Spinal cord (tissue), 10 donors: ENCODE measurements around the gene PAQR9. TPM values are rescaled to one million over a fixed set of nuclear protein-coding genes. Genes with fewer than 3 reads are reported as not detected.

Experiments
- DNase-seq, 6 donors: peaks; one replicate each; pipeline versions ENCODE4 v3.0.0 to v3.0.0-alpha.2; 2013 to 2015; ENCODE audit warnings: low spot score in 6 of 6, low read depth in 4 of 6
- H3K27ac ChIP-seq: one replicate; pipeline ENCODE4 v1.5.1; 2013; ENCODE audit warnings: low read depth, low read length, control low read depth
- H3K27me3 ChIP-seq: one replicate; pipeline ENCODE4 v1.6.1; 2013; ENCODE audit warnings: low read length; ENCODE audit not compliant: control insufficient read depth, insufficient read depth
- H3K36me3 ChIP-seq: one replicate; pipeline ENCODE4 v1.6.1; 2013; ENCODE audit warnings: low read length; ENCODE audit not compliant: control insufficient read depth, insufficient read depth
- H3K4me1 ChIP-seq: one replicate; pipeline ENCODE4 v1.6.1; 2013; ENCODE audit warnings: low read length; ENCODE audit not compliant: control insufficient read depth, insufficient read depth
- H3K4me3 ChIP-seq: one replicate; pipeline ENCODE4 v1.5.1; 2013; ENCODE audit warnings: low read depth, low read length, control low read depth
- H3K9me3 ChIP-seq: one replicate; pipeline ENCODE4 v1.6.1; 2013; ENCODE audit warnings: low read length; ENCODE audit not compliant: control insufficient read depth, insufficient read depth
- WGBS: methylation state at CpG from one replicate; pipeline ENCODE4 v1.1.5; 2013; ENCODE audit warnings: missing lambda C conversion rate; ENCODE audit not compliant: insufficient coverage; 5-methylcytosine and 5-hydroxymethylcytosine counted together
- polyA plus RNA-seq, 2 donors: library from polyadenylated mRNA; unstranded; fragments of 120-200 nt; gene quantifications; one replicate each; pipeline ENCODE4 v1.2.1, GENCODE V29; 2013; ENCODE audit not compliant: insufficient read length in 2 of 2
- total RNA-seq, 2 donors: library from RNA; depleted of rRNA in 1 of 2; stranded (reverse); fragments of 120-200 nt in 1 of 2; fragments of >200 nt in 1 of 2; gene quantifications; one replicate each; pipeline versions ENCODE4 v1.2.3 to v1.2.4, GENCODE V29; 2013 to 2014
- donor health status: healthy.

The PAQR9 gene
- total and polyA plus RNA-seq, 4 donors = 0.66 to 5.6 (median 3.3) TPM

DNA sequence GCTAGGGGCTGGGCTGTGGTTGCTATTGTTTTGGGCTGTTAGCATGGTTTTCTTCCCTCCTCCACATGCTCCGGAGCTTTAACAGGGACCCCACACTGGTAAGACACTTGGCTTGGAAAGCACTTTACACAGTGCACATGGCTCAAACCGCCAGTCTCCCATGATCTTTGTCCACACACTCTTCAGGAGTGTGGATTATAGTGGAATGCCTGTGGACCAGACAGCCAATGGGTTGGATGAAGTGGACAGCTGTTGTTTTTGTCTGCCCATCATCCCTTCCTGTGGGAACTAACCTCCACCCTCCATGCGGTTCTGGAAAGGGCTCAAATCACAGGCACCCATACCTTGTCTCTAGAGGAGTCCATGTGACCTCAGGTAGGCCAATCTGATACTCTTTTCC is 10.0 kb downstream of the PAQR9 start:
- Histone ChIP-seq H3K4me3 (no peak overlapping the region), H3K36me3 (no peaks in the 10 kb centered on the region), H3K9me3 (no peaks in the 10 kb centered on the region), H3K27ac (no peak overlapping the region), H3K27me3 (no peaks in the 10 kb centered on the region), H3K4me1 (no peaks in the 10 kb centered on the region)
- DNase-seq = no peak
- WGBS = 100% methylated on average over 1 of the region's 3 CpGs

DNA sequence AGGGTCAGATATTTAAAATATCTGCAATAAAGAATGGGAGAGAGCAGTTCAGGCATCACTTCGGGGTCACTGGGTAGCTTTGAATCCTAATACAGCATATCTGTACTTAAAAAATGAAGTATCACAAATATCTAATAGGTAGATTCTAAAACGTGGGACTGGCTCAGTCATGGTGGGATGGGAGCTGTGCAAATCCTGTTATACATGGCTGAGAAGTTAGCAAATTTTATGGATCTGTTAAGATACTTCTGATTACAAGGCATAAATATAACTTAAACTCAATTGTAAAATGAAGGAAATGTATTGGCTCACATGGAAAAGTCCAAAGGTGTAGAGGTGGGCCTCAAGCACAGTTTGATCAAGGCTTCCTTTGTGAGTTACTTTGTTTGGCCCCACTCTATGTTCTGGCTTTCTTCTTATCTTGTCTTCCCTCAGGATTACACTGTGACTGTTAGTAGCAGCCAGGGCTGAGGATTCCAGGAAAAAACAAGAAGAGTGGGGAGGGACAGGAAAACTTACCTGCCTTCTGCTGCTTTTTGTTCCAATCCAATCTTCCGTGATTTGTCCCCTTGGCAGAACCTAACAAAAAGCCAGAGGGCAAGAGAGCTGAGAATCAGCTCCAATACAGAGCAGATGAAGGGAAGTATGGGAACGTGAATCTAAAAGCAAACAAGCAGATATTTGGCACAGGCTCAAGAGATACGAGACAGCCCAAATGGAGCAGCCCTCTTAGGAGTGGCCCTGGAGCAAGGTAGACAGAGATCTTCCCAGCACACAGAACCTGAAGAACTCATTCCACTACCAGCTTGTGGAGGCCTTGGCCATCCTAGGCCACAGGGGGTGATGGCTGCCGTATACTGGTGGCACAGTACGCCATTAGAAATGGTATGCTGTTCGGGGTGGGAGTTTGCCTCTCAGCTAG is 10.9 kb downstream of the PAQR9 start:
- DNase-seq = no peak
- H3K4me3 ChIP-seq = no peak overlapping the region
- no peak overlapping the region for H3K27ac ChIP-seq
- H3K9me3 ChIP-seq = no peaks in the 10 kb centered on the region
- peaks cover 1% of the 10 kb centered on the region for H3K4me1 ChIP-seq
- no peaks in the 10 kb centered on the region for H3K36me3 ChIP-seq
- 81% methylated on average over 3 of the region's 8 CpGs for WGBS
- H3K27me3 ChIP-seq = peaks cover 3% of the 10 kb centered on the region

DNA sequence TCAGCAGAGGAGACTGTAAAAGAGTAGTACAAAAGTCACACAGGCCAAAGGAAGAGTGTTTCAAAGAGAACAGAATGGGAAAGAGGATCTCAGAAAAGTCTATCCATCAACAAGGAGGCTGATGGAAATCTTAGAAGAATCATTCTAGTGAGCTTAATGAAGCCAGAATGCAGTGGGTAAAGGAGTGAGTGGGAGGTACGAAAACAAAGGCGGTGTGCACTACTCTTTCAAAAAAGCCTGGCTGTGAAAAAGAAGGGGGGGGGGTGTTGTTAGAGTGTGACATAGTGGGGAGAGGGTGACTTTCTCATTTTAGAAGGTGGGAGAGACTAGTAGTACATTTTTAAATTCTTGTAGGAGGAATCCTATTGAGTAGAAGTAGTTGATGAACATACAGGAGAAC is 11.7 kb downstream of the PAQR9 start:
- 47% methylated on average over 2 of the region's 2 CpGs for WGBS
- peaks cover 10% of the 10 kb centered on the region for H3K27me3 ChIP-seq
- H3K4me1 ChIP-seq = peaks cover 6% of the 10 kb centered on the region
- no peaks in the 10 kb centered on the region for H3K9me3 ChIP-seq
- H3K4me3 ChIP-seq = no peak overlapping the region
- no peaks in the 10 kb centered on the region for H3K36me3 ChIP-seq
- H3K27ac ChIP-seq = no peak overlapping the region
- no peak for DNase-seq

DNA sequence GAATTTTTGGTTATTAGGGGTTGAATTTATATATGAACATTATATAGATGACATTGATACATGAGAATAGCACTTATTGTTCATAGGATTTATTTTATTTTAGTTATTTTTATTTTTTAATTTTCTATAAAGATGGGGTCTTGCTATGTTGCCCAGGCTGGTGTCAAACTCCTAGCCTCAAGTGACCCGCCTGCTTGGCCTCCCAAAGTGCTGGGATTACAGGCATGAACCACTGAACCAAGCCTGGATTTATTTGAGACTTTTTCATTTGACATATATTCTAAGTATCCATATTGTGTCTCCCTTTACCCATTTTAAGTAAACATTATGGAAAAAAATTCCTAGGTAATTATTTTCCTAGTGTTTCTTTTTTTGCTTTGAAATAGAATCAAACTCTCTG is 12.5 kb downstream of the PAQR9 start:
- H3K4me1 ChIP-seq = peaks cover 6% of the 10 kb centered on the region
- H3K9me3 ChIP-seq = no peaks in the 10 kb centered on the region
- whole genome bisulfite sequencing = no CpG with 5 or more reads among the region's 1 CpG
- H3K27me3 ChIP-seq = peaks cover 10% of the 10 kb centered on the region
- H3K36me3 ChIP-seq = no peaks in the 10 kb centered on the region
- no peak overlapping the region for H3K27ac ChIP-seq
- no peak for DNase-seq
- no peak overlapping the region for H3K4me3 ChIP-seq

DNA sequence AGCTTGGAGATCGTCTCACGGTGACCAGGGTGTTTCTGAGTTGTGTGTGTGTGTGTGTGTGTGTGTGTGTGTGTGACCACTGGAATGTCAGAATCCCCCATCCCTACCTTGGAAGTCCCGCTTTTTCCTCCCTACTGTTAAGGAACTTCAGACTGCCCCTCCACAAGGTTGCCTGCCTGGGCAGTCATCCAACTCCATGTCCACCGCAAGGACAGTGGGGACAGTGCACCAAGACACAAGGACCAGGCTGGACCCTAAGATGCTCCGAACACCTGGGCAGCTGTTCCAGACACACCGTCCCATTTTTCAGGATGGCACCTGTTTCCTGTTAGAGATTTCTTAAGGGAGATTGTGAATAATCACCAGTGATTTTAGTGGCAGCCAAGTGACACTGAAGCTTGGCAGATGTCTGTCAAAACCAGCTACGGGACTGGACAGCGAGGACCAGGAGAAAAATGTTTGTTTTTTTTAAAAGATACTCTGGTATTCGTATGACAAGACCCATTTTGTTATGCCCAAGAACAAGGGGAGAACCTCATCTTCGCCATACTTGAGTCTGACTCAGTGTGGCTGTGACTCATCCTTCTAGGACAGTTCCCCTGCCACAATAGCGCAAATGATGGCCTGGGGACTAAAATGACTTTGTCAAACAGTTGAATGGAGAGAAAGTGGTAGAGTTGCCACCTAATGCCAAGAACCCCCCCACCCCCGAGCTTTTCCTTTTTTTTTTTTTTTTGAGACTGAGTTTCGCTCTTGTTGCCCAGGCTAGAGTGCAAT is 15.5 kb downstream of the PAQR9 start:
- Histone ChIP-seq H3K9me3 (no peaks in the 10 kb centered on the region), H3K27ac (no peak overlapping the region), H3K4me3 (no peak overlapping the region), H3K27me3 (peaks cover 10% of the 10 kb centered on the region), H3K36me3 (no peaks in the 10 kb centered on the region), H3K4me1 (peaks cover 6% of the 10 kb centered on the region)
- no peak for DNase-seq
- 99% methylated on average over 7 of the region's 13 CpGs for WGBS

DNA sequence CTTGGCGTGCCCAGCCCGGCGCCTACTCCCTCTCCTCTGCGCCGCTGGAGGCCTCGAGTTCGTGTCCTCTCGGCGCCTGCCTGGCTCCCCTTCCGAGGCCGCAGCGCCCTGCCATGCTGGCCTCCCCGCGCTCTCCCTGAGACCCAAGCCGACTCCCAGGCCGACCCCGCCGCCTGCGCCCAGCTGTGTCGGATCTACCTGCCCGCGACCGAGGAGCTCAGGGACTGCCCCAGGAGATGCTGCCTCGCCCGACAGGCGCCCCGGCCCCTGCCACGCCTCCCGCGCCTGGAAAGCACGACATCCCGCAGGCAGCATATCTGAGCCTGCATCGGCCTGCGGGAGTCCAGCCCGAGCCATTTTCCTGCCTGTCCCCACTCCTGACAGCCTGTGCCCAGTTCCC is 16.1 kb downstream of the PAQR9 start:
- no peaks in the 10 kb centered on the region for H3K9me3 ChIP-seq
- H3K4me1 ChIP-seq = peaks cover 6% of the 10 kb centered on the region
- peaks cover 10% of the 10 kb centered on the region for H3K27me3 ChIP-seq
- no peak overlapping the region for H3K4me3 ChIP-seq
- no peak overlapping the region for H3K27ac ChIP-seq
- DNase-seq = no peak
- 22% methylated on average over 35 of the region's 35 CpGs for WGBS
- no peaks in the 10 kb centered on the region for H3K36me3 ChIP-seq

DNA sequence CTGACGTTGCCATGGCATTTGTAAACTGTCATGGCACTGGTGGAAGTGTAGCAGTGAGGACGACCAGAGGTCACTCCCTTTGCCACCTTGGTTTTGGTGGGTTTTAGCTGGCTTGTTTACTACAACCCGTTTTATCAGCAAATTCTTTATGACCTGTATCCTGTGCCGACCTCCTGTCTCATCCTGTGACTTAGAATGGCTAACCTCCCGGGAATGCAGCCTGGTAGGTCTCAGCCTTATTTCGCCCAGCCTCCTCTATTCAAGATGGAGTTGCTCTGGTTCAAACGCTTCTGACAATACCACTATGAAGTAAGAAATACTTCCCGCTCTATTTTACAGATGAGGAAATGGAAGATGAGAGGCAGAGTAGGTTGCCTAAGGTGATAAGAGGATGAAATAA is 16.6 kb downstream of the PAQR9 start:
- no peaks in the 10 kb centered on the region for H3K9me3 ChIP-seq
- H3K27me3 ChIP-seq = peaks cover 10% of the 10 kb centered on the region
- H3K27ac ChIP-seq = no peak overlapping the region
- no peaks in the 10 kb centered on the region for H3K36me3 ChIP-seq
- 54% methylated on average over 3 of the region's 8 CpGs for WGBS
- no peak for DNase-seq
- H3K4me1 ChIP-seq = peaks cover 6% of the 10 kb centered on the region
- no peak overlapping the region for H3K4me3 ChIP-seq

DNA sequence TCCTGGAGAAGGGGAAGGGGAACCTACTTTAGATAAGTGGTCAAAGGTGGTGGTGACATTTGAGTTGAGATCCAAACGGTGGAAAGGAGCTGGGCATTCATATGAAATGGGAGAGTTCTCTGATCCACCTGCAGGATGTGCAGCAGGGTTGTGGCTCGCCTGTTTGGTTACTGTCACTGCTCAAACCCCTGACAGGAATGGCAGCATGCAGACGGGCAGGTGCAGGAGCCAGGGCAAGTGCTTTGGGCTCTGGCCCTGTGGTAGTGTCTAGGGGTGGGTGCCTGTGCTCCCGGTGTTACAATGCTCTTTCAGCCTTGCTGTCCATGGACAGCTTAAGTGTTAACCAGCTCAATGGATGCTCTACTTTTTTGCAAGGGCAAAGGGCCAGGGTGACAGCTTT is 18.5 kb downstream of the PAQR9 start:
- Histone ChIP-seq H3K36me3 (no peaks in the 10 kb centered on the region), H3K4me3 (no peak overlapping the region), H3K27me3 (peaks cover 10% of the 10 kb centered on the region), H3K9me3 (no peaks in the 10 kb centered on the region), H3K4me1 (peaks cover 6% of the 10 kb centered on the region), H3K27ac (no peak overlapping the region)
- WGBS = 88% methylated on average over 4 of the region's 4 CpGs
- DNase-seq = no peak

DNA sequence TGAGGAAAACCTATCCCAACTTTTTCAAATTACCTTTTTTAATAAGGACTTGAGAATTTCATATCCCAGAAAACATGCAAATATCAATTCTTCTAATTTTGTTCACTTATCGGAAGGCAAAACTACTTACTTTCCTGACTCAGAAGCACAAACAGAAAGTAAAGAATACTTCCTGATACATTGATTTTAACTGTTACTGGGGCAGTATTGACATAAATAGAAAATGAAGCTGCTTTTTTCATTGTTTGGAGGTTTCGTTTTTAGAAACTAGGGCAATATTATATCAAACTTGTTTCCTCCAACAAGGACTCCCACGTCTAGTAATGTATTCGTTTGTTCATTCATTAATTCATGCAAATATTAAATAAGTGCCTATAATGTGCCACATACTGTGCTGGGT is 19.1 kb downstream of the PAQR9 start:
- no CpG with 5 or more reads among the region's 4 CpGs for WGBS
- no peak for DNase-seq

More for the DNA sequence above, 19.1 kb downstream of the PAQR9 start:
- Histone ChIP-seq H3K27ac (no peak overlapping the region), H3K9me3 (no peaks in the 10 kb centered on the region), H3K4me1 (peaks cover 6% of the 10 kb centered on the region), H3K27me3 (peaks cover 10% of the 10 kb centered on the region), H3K36me3 (no peaks in the 10 kb centered on the region), H3K4me3 (no peak overlapping the region)
